Measurements from ENCODE around the gene CLEC2A. TPM values are rescaled to one million over a fixed set of nuclear protein-coding genes. Genes with fewer than 3 reads are reported as not detected.

The CLEC2A gene
- total RNA-seq, 1 donor from 2014 or later = not detected

DNA sequence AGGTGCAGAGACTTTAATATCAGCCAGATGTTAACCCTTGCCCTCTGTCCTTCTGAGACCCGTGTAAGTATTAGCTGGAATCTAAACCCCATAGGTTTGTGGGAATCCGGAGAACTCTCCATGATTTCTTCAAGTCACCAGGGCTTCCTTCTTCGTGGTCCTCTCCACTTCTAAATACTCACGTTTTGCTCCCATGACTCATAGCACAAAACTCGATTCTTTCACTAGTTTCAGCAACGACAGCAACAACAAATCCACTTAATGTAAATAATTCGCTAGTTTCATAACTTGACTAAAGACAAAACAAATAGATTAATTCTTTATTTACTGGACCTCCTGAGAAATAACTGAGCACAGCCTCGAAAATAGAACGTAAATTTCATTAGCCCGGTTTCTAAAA, 4.4 kb upstream of the CLEC2A start:
- intact Hi-C loops (cut with micrococcal nuclease) = no loop called here

- intact Hi-C loops (cut with micrococcal nuclease) = no loop called here
Measured at GRCh38 chr12:9935026-9935425, 2.9 kb upstream of the CLEC2A start.

GRCh38 chr12:9933958-9934357, 1.8 kb upstream of the CLEC2A start:
- intact Hi-C loops (cut with micrococcal nuclease) = no loop called here

- intact Hi-C loops (cut with micrococcal nuclease) = no loop called here
Measured at GRCh38 chr12:9931245-9931644, 925 bp downstream of the CLEC2A start.

DNA sequence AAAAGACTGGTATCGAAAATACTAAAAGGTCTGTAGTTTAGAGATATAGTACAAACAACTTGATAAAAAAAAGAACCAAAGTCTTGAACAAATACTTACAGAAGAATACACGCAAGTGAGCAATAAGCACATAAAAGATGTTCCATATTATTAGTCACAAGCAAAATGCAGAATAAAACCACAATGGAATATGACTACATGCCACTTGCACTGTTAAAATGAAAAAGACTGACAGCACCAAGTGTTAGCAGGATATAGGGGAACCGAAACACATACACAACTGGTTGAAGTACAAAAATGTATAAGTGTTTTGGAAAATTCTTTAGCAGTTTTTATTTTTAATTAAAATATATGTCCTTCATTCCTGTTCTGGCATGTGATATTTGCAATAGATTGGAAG, 3.6 kb downstream of the CLEC2A start:
- intact Hi-C loops (cut with micrococcal nuclease) = loop anchor here (10.0 kb wide), 1 partner anchor 294 kb away; no protein-coding TSS in a partner anchor

DNA sequence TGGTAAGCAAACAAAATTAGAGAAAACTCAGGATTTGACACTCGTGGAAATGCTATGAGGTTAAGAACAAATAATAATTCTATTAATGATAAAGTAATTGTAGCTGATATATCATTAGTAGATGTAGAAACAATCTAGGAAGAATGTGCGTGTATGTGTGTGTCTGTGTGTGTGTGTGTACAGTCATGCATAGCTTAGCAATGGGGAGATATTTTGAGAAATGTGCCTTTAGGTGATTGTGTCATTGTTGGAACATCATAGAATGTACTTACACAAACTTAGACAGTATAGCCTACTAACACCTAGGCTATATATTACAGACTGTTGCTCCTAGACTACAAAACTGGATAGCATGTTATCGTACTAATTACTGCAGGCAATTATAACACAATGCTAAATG, 5.3 kb downstream of the CLEC2A start:
- intact Hi-C loops (cut with micrococcal nuclease) = loop anchor here (1.0 to 10.0 kb wide), 4 partner anchors 58 to 292 kb away; partner anchors contain the start of gene CLEC2B

- intact Hi-C loops (cut with micrococcal nuclease) = loop anchor here (1.0 to 10.0 kb wide), 7 partner anchors 57 to 291 kb away; partner anchors contain the start of gene CLEC2B
Measured at GRCh38 chr12:9925705-9926393, 6.3 kb downstream of the CLEC2A start.

GRCh38 chr12:9922429-9922828, 9.7 kb downstream of the CLEC2A start:
- intact Hi-C loops (cut with micrococcal nuclease) = loop anchor here (1.0 to 10.0 kb wide), 3 partner anchors 16 to 288 kb away; no protein-coding TSS in a partner anchor

DNA sequence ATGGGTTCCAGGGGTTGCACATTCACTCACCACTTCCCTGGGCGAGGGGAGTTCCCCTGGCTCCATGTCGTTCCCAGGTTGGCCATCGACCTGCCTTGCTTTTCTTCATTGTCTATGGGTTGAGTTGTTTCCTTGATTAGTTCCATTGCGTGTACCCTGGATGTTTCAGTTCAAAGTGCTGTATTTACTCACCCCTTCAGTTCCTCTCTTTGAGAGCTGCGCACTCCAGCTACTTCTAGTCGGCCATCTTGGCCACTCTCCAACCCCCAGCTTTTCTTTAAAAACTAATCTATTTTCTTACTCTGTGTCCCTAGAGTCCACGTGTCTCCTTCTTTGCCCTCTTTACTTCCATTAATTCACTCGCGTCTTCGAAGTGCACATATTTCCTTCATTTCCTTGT, 11.7 kb downstream of the CLEC2A start:
- intact Hi-C loops (cut with micrococcal nuclease) = loop anchor here (10.0 kb wide), 1 partner anchor 286 kb away; no protein-coding TSS in a partner anchor

DNA sequence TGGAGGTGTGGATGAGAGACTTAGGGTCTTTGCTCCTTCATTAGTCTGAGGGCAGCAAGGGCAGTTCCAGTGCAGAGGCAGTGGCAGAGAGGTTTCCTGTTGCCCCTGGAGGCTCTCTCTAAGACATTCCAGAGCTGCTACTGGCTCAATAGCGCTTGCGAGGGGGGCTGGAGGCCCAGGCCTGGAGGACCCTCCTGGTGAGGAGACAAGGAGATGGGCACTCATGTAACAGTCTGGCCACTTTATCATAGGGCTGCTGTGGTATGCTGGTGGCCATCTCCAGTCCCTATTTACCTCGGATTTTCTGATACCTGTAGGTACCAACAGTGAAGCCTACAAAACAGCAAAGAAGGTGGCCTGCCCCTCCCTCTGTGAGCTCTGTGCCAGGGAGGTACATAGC, 12.7 kb downstream of the CLEC2A start:
- intact Hi-C loops (cut with micrococcal nuclease) = no loop called here

- intact Hi-C loops (cut with micrococcal nuclease) = no loop called here
Measured at GRCh38 chr12:9911708-9912107, 20.5 kb downstream of the CLEC2A start.

GRCh38 chr12:9910716-9911421, 21.3 kb downstream of the CLEC2A start:
- intact Hi-C loops (cut with micrococcal nuclease) = no loop called here

DNA sequence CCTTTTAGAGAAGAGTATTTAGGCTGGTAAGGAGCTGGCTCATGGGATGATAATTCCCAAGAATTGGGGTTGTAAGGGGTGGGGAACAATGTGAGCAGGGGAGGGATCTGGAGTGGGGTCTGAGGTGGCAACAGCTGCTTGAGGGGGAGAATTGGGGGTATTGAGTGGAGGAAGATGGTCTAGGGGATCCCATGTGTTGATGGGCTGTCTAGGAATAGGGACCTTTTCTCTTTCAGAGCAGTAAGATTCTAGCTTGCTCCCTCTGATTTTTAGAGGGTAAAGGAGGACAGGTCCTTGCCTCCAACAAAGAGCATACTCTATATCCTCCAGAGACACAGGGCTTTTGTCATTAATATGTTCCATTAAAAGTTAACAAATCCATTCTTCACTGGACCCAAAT, 22.4 kb downstream of the CLEC2A start:
- intact Hi-C loops (cut with micrococcal nuclease) = no loop called here

DNA sequence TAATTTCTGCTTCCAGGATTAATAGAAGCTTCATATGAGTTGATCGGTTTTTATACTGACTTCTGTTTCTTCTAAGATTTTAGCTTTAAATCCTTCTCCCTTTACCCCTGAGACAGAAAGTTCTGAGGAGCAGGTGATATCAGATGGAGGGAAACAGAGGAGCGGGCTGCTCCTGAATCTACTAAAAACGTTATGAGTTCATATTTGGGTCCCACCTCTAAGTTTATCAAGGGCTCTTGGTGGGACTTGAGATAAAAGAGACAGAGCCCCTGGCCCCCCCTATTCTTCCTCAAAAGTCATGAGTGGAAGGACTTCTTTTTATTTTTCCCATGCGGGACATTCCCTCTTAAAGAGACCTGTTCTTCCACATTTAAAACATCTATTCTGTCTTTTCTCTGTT, 23.8 kb downstream of the CLEC2A start:
- intact Hi-C loops (cut with micrococcal nuclease) = no loop called here

DNA sequence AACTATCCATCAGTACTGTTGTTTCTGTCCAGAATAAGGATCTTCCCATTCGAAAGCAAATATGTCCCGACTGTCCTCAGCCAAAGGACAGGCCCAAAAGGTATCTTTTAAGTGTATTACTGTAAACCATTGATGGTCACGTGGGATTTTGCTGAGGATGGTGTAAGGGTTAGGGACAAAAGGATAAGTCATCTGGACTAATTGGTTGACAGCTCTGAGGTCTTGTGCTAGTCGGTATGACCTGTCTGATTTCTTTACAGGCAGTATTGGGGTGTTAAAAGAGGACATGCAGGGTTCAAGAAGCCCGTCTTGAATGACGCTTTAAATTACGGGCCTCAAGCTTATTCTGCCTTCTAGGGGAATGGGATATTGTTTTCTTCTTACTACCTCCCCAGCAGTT, 24.4 kb downstream of the CLEC2A start:
- intact Hi-C loops (cut with micrococcal nuclease) = loop anchor here (1.0 to 2.0 kb wide), 3 partner anchors 15 to 41 kb away; partner anchors contain the start of gene CLEC2B

DNA sequence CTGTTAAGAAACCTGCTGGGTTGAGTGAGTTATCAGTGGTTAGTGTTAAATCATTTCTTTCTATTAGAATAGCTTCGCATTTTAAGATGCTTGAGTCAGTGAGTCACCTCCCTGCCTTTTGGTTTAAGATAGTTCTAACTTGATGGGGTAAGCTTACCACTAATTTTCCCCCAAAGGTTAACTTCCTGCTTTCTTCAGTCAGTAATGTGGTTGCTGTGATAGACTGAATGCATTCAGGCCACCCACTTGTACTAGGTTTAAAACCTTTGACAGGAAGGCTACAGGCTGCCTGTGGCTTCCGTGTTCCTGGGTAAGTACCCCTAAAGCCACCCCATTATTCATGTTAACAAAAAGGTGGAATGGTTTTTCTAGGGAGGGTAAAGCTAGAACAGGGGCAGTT, 25.3 kb downstream of the CLEC2A start:
- intact Hi-C loops (cut with micrococcal nuclease) = loop anchor here (1.0 to 2.0 kb wide), 3 partner anchors 16 to 41 kb away; partner anchors contain the start of gene CLEC2B

DNA sequence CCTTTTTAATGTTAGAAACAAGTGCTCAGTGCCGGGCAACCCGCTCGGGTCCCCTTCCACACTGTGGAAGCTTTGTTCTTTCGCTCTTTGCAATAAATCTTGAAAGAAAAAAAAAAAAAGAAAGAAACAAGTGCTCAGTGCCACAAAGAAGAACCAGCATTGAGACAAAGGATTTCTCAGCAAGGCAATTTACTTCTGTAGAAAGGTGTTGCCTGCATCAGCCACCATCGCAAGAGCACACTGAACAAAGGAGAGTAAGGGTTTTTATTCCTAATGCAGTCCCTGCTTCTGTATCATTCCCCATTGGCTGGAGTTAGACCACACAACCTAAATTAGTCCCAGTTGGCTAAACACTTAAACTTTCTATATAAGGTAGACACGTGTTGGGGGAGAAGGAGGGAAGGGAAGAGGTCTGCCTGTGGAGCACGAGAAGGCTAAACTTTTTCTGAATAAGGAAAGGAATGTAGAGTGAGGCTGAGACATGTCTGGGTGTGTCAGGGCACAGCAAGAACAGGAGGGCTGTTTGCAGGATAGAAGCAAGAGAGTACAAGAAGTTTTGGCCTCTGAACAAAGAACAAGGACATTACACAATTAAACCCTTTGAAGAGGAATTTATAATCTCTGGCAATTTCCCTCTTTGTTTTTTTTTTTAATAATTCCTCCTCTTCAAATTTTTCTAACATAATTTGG, 29.5 kb downstream of the CLEC2A start:
- intact Hi-C loops (cut with micrococcal nuclease) = no loop called here

- intact Hi-C loops (cut with micrococcal nuclease) = no loop called here
Measured at GRCh38 chr12:9900930-9901329, 31.2 kb downstream of the CLEC2A start.

GRCh38 chr12:9899209-9899608, 33.0 kb downstream of the CLEC2A start:
- intact Hi-C loops (cut with micrococcal nuclease) = no loop called here

DNA sequence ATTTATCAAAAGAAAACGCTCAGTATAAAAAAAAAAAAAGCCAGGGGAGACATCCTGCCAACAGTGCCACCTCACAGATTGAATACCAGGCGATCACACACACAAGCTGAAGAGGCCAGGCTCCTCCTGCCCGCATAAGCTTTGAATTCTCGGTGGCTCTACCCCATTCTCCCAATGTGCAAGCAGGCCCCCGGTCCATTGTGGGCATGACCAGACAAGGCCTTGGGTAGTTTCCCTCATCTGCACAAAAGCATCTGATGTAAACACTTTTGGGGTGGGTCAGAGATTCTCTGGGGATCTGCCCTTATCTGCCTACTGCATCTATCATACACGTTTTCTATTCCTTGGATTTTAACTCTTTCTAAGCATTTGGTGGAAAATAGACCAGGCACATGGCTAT, 34.6 kb downstream of the CLEC2A start:
- intact Hi-C loops (cut with micrococcal nuclease) = no loop called here

GRCh38 chr12:9895215-9895971, 36.8 kb downstream of the CLEC2A start:
- intact Hi-C loops (cut with micrococcal nuclease) = no loop called here

All from T-helper 1 cell treated with Interleukin-12 subunit alpha and Interleukin-12 subunit beta and Interleukin-4 antibody, amounts not matched to agents 30 ng/mL and 1 ng/mL, for 36 hours (primary cell).